GM18873 (cell line): ENCODE results near the gene OXSR1.
A peak's percentile ranks its signal among the peaks of the same experiment; 100 is the strongest.
"Not testable (repeated sequence)": the region's sequence is repeated elsewhere in the genome, so short reads cannot be mapped to it uniquely, and the experiment has no call there.

Experiments
- ATAC-seq: cut with Tn5 transposase; IDR thresholded peaks from one replicate; pipeline ENCODE4 v1.9.1; 2021; ENCODE audit warnings: mild to moderate bottlenecking, moderate library complexity, moderate number of reproducible peaks; ENCODE audit not compliant: unreplicated experiment, low FRiP score

The OXSR1 gene

DNA sequence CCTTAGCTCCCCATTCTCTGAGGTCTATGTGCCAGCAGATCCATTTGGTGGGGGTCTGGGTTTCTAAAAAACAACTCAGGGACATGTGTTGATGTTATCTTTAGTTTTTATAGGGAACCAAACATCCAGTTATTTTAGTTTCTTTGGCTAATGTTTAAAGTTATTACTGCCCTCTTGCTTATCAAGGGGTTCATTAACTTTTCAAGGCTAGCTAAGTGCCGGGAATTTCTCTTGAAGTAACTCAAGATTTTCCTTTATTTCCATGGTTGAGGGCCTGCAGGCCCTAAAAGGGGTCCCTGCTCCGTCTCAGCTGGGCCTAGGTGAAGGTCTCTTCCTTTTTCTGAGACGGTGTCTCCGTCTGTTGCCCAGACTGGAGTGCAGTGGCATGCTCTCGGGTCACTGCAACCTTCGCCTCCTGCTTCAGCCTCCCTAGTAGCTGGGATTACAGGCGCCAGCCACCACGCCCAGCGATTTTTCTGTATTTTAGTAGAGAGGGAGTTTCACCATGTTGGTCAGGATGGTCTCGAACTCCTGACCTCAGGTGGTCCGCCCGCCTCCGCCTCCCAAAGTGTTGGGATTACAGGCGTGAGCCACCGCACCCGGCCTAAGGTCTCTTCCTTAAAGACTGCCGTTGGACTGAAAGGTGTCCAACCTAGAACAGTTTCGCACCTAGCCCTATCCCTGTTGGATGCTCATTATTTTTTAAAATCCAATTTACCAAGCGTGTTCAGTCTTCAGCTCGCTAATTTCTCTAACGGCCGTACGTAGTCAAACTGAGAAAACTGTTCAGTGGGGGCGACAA lies 1.3 kb upstream of the OXSR1 start:
- no peak for ATAC-seq

DNA sequence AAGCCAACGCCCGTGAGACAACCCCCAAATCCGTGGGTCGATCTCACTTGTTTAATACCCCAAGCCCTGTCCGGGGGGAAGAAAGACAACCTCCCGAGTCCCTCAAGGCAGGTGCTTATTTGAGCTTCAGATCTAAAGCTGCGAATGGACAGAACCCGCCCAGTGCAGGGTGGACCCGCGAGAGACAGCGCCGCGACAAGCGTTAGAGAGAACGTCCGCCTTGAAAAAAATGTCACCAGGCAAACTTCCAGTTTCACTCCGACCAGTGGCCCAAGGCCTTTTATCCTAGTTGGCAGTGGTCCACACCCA lies 740 bp upstream of the OXSR1 start:
- ATAC-seq, result no peak

DNA sequence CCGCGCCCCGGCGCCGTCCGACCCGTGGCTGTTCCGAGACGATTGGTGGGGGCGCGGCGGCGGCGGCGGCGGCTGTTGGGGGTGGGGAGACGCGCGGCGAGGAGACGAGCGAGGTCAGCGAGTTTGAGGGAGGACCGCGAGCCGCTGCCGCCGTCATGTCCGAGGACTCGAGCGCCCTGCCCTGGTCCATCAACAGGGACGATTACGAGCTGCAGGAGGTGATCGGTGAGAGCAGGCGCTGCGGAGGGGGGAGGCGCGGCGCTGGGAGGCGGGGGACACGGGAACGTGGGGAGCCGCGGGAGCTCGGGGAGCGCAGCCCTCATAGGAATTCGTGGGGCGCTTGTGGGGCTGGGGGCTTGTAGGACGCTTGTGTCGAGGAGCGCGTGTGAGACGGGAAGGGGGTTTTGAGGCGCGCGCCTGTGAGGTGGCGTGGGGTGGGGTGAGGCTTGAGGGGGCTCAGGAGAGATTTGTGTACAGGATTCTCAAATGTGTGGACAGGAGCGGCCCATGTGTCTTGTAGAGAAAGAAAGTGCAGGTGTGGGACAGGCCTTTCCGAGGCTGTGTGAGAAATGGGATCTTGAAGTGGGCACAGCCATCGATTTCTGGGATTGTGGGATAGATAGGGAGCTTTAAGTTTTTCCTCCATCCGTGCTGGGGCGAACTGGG lies 518 bp downstream of the OXSR1 start:
- ATAC-seq, result no peak

GRCh38 chr3:38167591-38167990 lies 2.3 kb downstream of the OXSR1 start:
- ATAC-seq, result no peak

- ATAC-seq, result no peak
Observed at GRCh38 chr3:38168151-38169026, 3.1 kb downstream of the OXSR1 start.

- ATAC-seq, result no peak
Observed at GRCh38 chr3:38169027-38169317, 3.6 kb downstream of the OXSR1 start.

GRCh38 chr3:38170722-38171121 lies 5.4 kb downstream of the OXSR1 start:
- ATAC-seq, result no peak

DNA sequence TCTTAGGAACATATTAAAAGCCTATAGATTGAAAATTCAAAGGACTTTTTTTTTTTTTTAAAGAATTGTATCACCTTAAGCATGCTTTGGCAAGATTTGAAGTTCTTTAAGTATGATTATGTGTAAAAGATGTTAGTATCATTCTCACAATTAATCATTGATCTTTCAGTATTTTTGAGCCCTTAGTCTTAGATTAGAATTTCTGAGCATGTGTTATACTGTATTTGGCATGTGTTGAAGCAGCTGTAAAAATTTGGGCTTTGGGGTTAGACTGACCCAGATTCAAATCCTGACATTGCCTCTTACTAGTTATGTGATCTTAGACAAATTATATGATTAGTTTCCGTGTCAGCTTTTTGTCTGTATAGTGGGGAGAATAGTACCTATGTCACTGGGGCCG lies 6.3 kb downstream of the OXSR1 start:
- ATAC-seq, result no peak

GRCh38 chr3:38173834-38174418 lies 8.6 kb downstream of the OXSR1 start:
- ATAC-seq, result no peak

GRCh38 chr3:38177181-38177580 lies 11.8 kb downstream of the OXSR1 start:
- no peak for ATAC-seq

- no peak for ATAC-seq
Observed at GRCh38 chr3:38186781-38187180, 21.4 kb downstream of the OXSR1 start.

- no peak for ATAC-seq
Observed at GRCh38 chr3:38190481-38190881, 25.1 kb downstream of the OXSR1 start.

DNA sequence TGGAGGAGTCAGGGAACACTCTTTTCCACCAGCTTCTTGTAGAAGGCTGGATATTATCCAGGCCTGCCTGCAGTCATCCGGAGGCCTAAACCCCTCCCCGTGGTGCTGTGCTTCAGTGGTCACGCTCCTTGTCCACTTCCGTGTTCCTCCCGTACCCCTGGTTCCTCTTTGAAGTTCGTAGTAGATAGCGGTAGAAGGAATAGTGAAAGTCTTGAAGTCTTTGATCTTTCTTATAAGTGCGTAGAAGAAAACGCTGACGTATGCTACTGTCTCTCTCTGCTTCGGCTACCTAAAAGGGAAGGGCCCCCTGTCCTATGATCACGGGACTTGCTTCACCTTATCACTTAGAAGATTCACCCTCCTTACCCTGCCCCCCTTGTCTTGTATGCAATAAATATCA lies 37.6 kb downstream of the OXSR1 start:
- not testable (repeated sequence) for ATAC-seq

DNA sequence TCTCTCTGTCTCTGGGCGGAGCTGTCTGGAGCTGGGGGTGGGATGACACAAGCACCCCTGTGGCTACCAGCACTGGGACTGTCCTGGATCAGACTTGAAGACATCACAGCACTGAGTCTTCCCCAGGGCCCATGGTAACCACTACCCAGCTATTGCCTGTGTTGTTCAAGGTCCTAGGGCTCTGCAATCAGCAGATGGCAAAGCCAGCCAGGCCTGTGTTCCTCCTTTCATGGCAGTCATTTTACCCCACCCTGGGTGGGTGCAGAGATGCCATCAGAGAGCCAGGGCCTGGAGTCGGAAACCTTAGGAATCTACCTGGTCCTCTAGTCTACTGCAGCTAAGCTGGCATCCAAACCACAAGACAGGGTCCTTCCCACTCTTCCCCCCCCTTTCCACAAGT lies 38.4 kb downstream of the OXSR1 start:
- ATAC-seq, result no peak

- no peak for ATAC-seq
Observed at GRCh38 chr3:38204599-38205471, 39.5 kb downstream of the OXSR1 start.

- ATAC-seq, result no peak
Observed at GRCh38 chr3:38205472-38205805, 40.1 kb downstream of the OXSR1 start.

- ATAC-seq, result no peak
Observed at GRCh38 chr3:38207254-38208003, 42.1 kb downstream of the OXSR1 start.

- ATAC-seq, result peak; percentile 79
Observed at GRCh38 chr3:38210141-38210757, 44.9 kb downstream of the OXSR1 start.

DNA sequence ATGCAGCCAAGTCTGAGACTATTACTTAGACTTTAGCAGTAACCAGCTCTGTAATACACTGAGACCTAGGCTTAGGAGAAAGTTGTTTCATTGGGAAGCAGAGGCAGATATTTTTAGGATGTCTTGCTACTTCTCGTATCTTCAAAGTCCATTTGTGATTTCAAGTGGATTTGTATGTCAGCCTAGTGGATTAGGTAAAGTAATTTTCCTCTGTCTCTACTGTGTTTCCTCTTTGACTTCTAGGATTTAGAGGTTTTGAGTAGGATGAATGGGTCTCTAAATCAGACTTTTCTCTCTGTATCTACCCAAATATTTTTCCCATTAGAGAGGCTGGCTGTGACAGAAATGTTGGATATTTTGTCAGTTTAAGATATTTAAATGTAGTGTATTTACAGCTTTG lies 46.8 kb downstream of the OXSR1 start:
- ATAC-seq, result no peak
